Measurements from ENCODE around the gene PSMD3. TPM values are rescaled to one million over a fixed set of nuclear protein-coding genes. Genes with fewer than 3 reads are reported as not detected.

Gene PSMD3
- total and polyA plus RNA-seq, 9 of the 15 experiments (the other 6 are each of a cell fraction or from before 2014, with no cell fraction given): 2.0 to 251 (median 135) TPM

DNA sequence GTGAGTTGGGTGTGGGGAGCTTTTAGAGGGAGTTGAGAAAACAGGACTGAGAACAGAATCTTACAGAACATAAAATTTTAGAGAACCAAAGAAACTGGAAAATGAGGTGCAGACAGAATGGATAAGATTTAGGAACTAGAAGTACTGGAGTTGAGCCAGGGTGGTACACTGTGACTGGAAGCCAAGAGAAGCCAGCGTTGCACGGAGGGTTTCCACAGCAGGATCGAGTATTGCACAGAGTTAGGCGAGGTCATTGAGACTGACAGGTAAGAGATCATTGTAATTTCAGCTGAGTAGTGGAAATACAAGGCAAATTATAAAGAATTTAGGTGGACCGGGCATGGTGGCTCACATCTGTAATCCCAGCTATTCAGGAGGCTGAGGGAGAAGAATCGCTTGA is 11.2 kb upstream of the PSMD3 start:
- Histone ChIP-seq H2AFZ (ENCODE audit: low read depth, low read length) (no peak overlapping the region), H3K9ac (ENCODE audit: insufficient read depth in 1 of 2, low read depth in 2 of 2, low read length in 2 of 2) (no peak overlapping the region), H3K27ac (ENCODE audit: extremely low read depth, low read depth, low read length) (no peak overlapping the region), H3K27me3 (ENCODE audit: control insufficient read depth in 2 of 2, insufficient read depth in 2 of 2, low read length in 2 of 2) (peaks cover 4 to 8% of the 10 kb centered on the region in 2 experiments; a peak in 2 of 5 replicates), H3K36me3 (ENCODE audit: control insufficient read depth, insufficient read depth, low read length) (no peaks in the 10 kb centered on the region), H4K20me1 (replicated peaks; ENCODE audit: control insufficient read depth, insufficient read depth, low read length) (no peaks in the 10 kb centered on the region), H3K9me1 (ENCODE audit: control insufficient read depth, insufficient read depth, low read length) (no peaks in the 10 kb centered on the region), H3K79me2 (ENCODE audit: control insufficient read depth, insufficient read depth, low read length) (no peaks in the 10 kb centered on the region), H3K4me2 (ENCODE audit: insufficient read depth, low read length) (no peak overlapping the region), H3K4me3 (no peak overlapping the region), H3K4me1 (replicated peaks in 1 of 2; ENCODE audit: control insufficient read depth in 2 of 2, insufficient read depth in 2 of 2, low read length in 2 of 2) (peaks cover 19 to 22% of the 10 kb centered on the region in 2 experiments), H3K9me3 (replicated peaks; ENCODE audit: control insufficient read depth, insufficient read depth, low read depth, low read length) (no peaks in the 10 kb centered on the region)
- CTCF ChIA-PET (ENCODE audit: low intra/inter-chr PET ratio): interaction anchor here (0.7 kb wide), 1 partner anchor 149 kb away, joined by 5 read pairs; no protein-coding TSS in a partner anchor
- intact Hi-C loops (cut with micrococcal nuclease): no loop called here
- DNase-seq (ENCODE audit: extremely low read depth in 1 of 4, low spot score in 3 of 4): no peak
- POLR2A ChIA-PET: interaction anchor here (1.9 kb wide), 1 partner anchor 10 kb away, joined by 8 read pairs; no protein-coding TSS in a partner anchor
- in situ Hi-C loops (cut with MboI): no loop called here
- TF ChIP-seq JUND (IDR thresholded peaks at IDR 0.05; ENCODE audit: borderline replicate concordance, low read depth, low read length): no peak
- TF ChIP-seq JUND (tag; IDR thresholded peaks at IDR 0.05; ENCODE audit: borderline replicate concordance, low read depth, low read length): no peak
- no peak for TF ChIP-seq CREB1 (IDR thresholded peaks at IDR 0.05)
- no peak for TF ChIP-seq CREB1 (CRISPR knock-in tag; IDR thresholded peaks at IDR 0.05)
- no peak for TF ChIP-seq ELF1 (tag; IDR thresholded peaks at IDR 0.05)
- no peak for TF ChIP-seq CBX1 (IDR thresholded peaks at IDR 0.05; ENCODE audit: low read depth)
- no peak for TF ChIP-seq ZNF584 (CRISPR knock-in tag; IDR thresholded peaks at IDR 0.05; ENCODE audit: low read depth)
- TF ChIP-seq ZNF140 (CRISPR knock-in tag; IDR thresholded peaks at IDR 0.05): no peak
- TF ChIP-seq SNAPC5 (CRISPR knock-in tag; IDR thresholded peaks at IDR 0.05): no peak
- TF ChIP-seq ETV1 (tag; conservative IDR thresholded peaks at IDR 0.05; ENCODE audit: low read depth): no peak
- TF ChIP-seq ZNF121 (CRISPR knock-in tag; conservative IDR thresholded peaks at IDR 0.05): no peak
- TF ChIP-seq E2F5 (CRISPR knock-in tag; IDR thresholded peaks at IDR 0.05): no peak
- TF ChIP-seq NCOA2 (IDR thresholded peaks at IDR 0.05; ENCODE audit: partially characterized antibody in 2 of 2): no peak
- TF ChIP-seq TOE1 (IDR thresholded peaks at IDR 0.05; ENCODE audit: borderline replicate concordance): no peak
- TF ChIP-seq TOE1 (CRISPR knock-in tag; IDR thresholded peaks at IDR 0.05; ENCODE audit: borderline replicate concordance, low read depth): no peak
- no peak for TF ChIP-seq BDP1 (IDR thresholded peaks at IDR 0.05; ENCODE audit: insufficient read depth, insufficient read length)
- no peak for TF ChIP-seq DPF2 (IDR thresholded peaks at IDR 0.05)
- TF ChIP-seq ZNF174 (CRISPR knock-in tag; IDR thresholded peaks at IDR 0.05): no peak
- TF ChIP-seq ZNF232 (CRISPR knock-in tag; IDR thresholded peaks at IDR 0.05): no peak
- no peak for TF ChIP-seq NUFIP1 (IDR thresholded peaks at IDR 0.05; ENCODE audit: partially characterized antibody)
- no peak for TF ChIP-seq HNRNPL (IDR thresholded peaks at IDR 0.05; ENCODE audit: low read depth, low read length)
- ATAC-seq: no peak
- 32% methylated on average over 6 of the region's 6 CpGs for WGBS (ENCODE audit: insufficient coverage, low coverage, missing lambda C conversion rate)
- no peak for FAIRE-seq
- BruUV-seq (replicated peaks): no TSS peak

Measured in K562 (cell line).